Activated naive CD8-positive, alpha-beta T cell treated with anti-CD3 and anti-CD28 coated beads for 36 hours (primary cell): ENCODE measurements around the gene NAV2. TPM values are rescaled to one million over a fixed set of nuclear protein-coding genes. Genes with fewer than 3 reads are reported as not detected.
"Not testable (repeated sequence)": the region's sequence is repeated elsewhere in the genome, so short reads cannot be mapped to it uniquely, and the experiment has no call there.

ENCODE experiments used
- DNase-seq: peaks from one replicate; pipeline ENCODE4 v3.0.0; 2021
- H3K27ac Mint-ChIP-seq: one replicate; pipeline ENCODE4 v1.8.0; 2022; ENCODE audit warnings: mild to moderate bottlenecking, moderate library complexity, mixed read lengths
- H3K27me3 Mint-ChIP-seq: one replicate; pipeline ENCODE4 v1.8.0; 2022; ENCODE audit warnings: mild to moderate bottlenecking, mixed read lengths
- H3K36me3 Mint-ChIP-seq: one replicate; pipeline ENCODE4 v1.8.0; 2021; ENCODE audit warnings: mild to moderate bottlenecking, mixed read lengths
- H3K4me1 Mint-ChIP-seq: one replicate; pipeline ENCODE4 v1.8.0; 2021; ENCODE audit warnings: mixed read lengths
- H3K4me3 Mint-ChIP-seq: one replicate; pipeline ENCODE4 v1.8.0; 2022; ENCODE audit warnings: mild to moderate bottlenecking, moderate library complexity, mixed read lengths
- H3K9me3 Mint-ChIP-seq: one replicate; pipeline ENCODE4 v1.8.0; 2022; ENCODE audit warnings: mixed read lengths
- total RNA-seq, 2 experiments: library from RNA; stranded (reverse); gene quantifications; one replicate each; pipeline ENCODE4 v1.2.3, GENCODE V29; 2021

The NAV2 gene
- total RNA-seq, 2 experiments from 2014 or later, result 0.14 to 0.20 TPM

- Mint-ChIP-seq H3K27me3 (peaks cover 25% of the 10 kb centered on the region), H3K4me3 (no peak overlapping the region), H3K36me3 (no peaks in the 10 kb centered on the region), H3K4me1 (peaks cover 12% of the 10 kb centered on the region), H3K27ac (no peak overlapping the region), H3K9me3 (no peaks in the 10 kb centered on the region)
- DNase-seq, result no peak
These were observed 235.0 kb downstream of the NAV2 start for GRCh38 chr11:19947537-19948114.

- H3K36me3 Mint-ChIP-seq, result no peaks in the 10 kb centered on the region
- H3K4me3 Mint-ChIP-seq, result no peak overlapping the region
- DNase-seq, result no peak
- no peak overlapping the region for H3K27ac Mint-ChIP-seq
- no peaks in the 10 kb centered on the region for H3K9me3 Mint-ChIP-seq
- peaks cover 14% of the 10 kb centered on the region for H3K4me1 Mint-ChIP-seq
- peaks cover 28% of the 10 kb centered on the region for H3K27me3 Mint-ChIP-seq
These were observed 237.0 kb downstream of the NAV2 start for GRCh38 chr11:19949606-19950005.

- H3K4me1 Mint-ChIP-seq, result peaks cover 14% of the 10 kb centered on the region
- H3K4me3 Mint-ChIP-seq, result peak overlapping the region; percentile 30
- no peaks in the 10 kb centered on the region for H3K9me3 Mint-ChIP-seq
- H3K27me3 Mint-ChIP-seq, result peaks cover 16% of the 10 kb centered on the region
- DNase-seq, result no peak
- H3K27ac Mint-ChIP-seq, result no peak overlapping the region
- H3K36me3 Mint-ChIP-seq, result no peaks in the 10 kb centered on the region
These were observed 239.0 kb downstream of the NAV2 start for GRCh38 chr11:19951558-19952115.

GRCh38 chr11:19952116-19952605 is 239.5 kb downstream of the NAV2 start:
- peaks cover 14% of the 10 kb centered on the region for H3K4me1 Mint-ChIP-seq
- peaks cover 14% of the 10 kb centered on the region for H3K27me3 Mint-ChIP-seq
- no peak overlapping the region for H3K4me3 Mint-ChIP-seq
- DNase-seq, result no peak
- no peaks in the 10 kb centered on the region for H3K36me3 Mint-ChIP-seq
- H3K27ac Mint-ChIP-seq, result no peak overlapping the region
- H3K9me3 Mint-ChIP-seq, result no peaks in the 10 kb centered on the region

- H3K4me3 Mint-ChIP-seq, result no peak overlapping the region
- DNase-seq, result no peak
- H3K27me3 Mint-ChIP-seq, result peaks cover 14% of the 10 kb centered on the region
- H3K36me3 Mint-ChIP-seq, result no peaks in the 10 kb centered on the region
- no peak overlapping the region for H3K27ac Mint-ChIP-seq
- no peaks in the 10 kb centered on the region for H3K9me3 Mint-ChIP-seq
- H3K4me1 Mint-ChIP-seq, result peaks cover 14% of the 10 kb centered on the region
These were observed 240.3 kb downstream of the NAV2 start for GRCh38 chr11:19952911-19953310.

- no peak overlapping the region for H3K4me3 Mint-ChIP-seq
- peaks cover 14% of the 10 kb centered on the region for H3K27me3 Mint-ChIP-seq
- no peaks in the 10 kb centered on the region for H3K9me3 Mint-ChIP-seq
- peaks cover 14% of the 10 kb centered on the region for H3K4me1 Mint-ChIP-seq
- no peak for DNase-seq
- no peak overlapping the region for H3K27ac Mint-ChIP-seq
- H3K36me3 Mint-ChIP-seq, result no peaks in the 10 kb centered on the region
These were observed 240.7 kb downstream of the NAV2 start for GRCh38 chr11:19953336-19953735.

GRCh38 chr11:19953909-19954308 is 241.3 kb downstream of the NAV2 start:
- Mint-ChIP-seq H3K27ac (no peak overlapping the region), H3K27me3 (peaks cover 14% of the 10 kb centered on the region), H3K4me3 (no peak overlapping the region), H3K9me3 (no peaks in the 10 kb centered on the region), H3K4me1 (peaks cover 14% of the 10 kb centered on the region), H3K36me3 (no peaks in the 10 kb centered on the region)
- DNase-seq, result no peak

GRCh38 chr11:19954899-19955298 is 242.3 kb downstream of the NAV2 start:
- no peaks in the 10 kb centered on the region for H3K36me3 Mint-ChIP-seq
- peaks cover 14% of the 10 kb centered on the region for H3K4me1 Mint-ChIP-seq
- H3K4me3 Mint-ChIP-seq, result no peak overlapping the region
- no peaks in the 10 kb centered on the region for H3K9me3 Mint-ChIP-seq
- no peak for DNase-seq
- H3K27ac Mint-ChIP-seq, result no peak overlapping the region
- H3K27me3 Mint-ChIP-seq, result peaks cover 14% of the 10 kb centered on the region

GRCh38 chr11:19955660-19956059 is 243.0 kb downstream of the NAV2 start:
- no peaks in the 10 kb centered on the region for H3K9me3 Mint-ChIP-seq
- H3K27me3 Mint-ChIP-seq, result peaks cover 14% of the 10 kb centered on the region
- no peaks in the 10 kb centered on the region for H3K36me3 Mint-ChIP-seq
- H3K27ac Mint-ChIP-seq, result no peak overlapping the region
- H3K4me1 Mint-ChIP-seq, result peaks cover 14% of the 10 kb centered on the region
- no peak overlapping the region for H3K4me3 Mint-ChIP-seq
- no peak for DNase-seq

- peaks cover 11% of the 10 kb centered on the region for H3K4me1 Mint-ChIP-seq
- H3K27me3 Mint-ChIP-seq, result peaks cover 14% of the 10 kb centered on the region
These were observed 243.6 kb downstream of the NAV2 start for GRCh38 chr11:19956228-19956627.

GRCh38 chr11:19957294-19957943 is 244.8 kb downstream of the NAV2 start:
- Mint-ChIP-seq H3K4me3 (no peak overlapping the region), H3K36me3 (no peaks in the 10 kb centered on the region), H3K27me3 (peaks cover 12% of the 10 kb centered on the region), H3K27ac (no peak overlapping the region), H3K4me1 (peaks cover 2% of the 10 kb centered on the region), H3K9me3 (no peaks in the 10 kb centered on the region)
- DNase-seq, result no peak

More at GRCh38 chr11:19956228-19956627, 243.6 kb downstream of the NAV2 start:
- no peak overlapping the region for H3K27ac Mint-ChIP-seq
- DNase-seq, result no peak
- no peaks in the 10 kb centered on the region for H3K9me3 Mint-ChIP-seq
- no peaks in the 10 kb centered on the region for H3K36me3 Mint-ChIP-seq
- no peak overlapping the region for H3K4me3 Mint-ChIP-seq

GRCh38 chr11:19958204-19958603 is 245.6 kb downstream of the NAV2 start:
- no peaks in the 10 kb centered on the region for H3K9me3 Mint-ChIP-seq
- H3K4me1 Mint-ChIP-seq, result peaks cover 8% of the 10 kb centered on the region
- peaks cover 4% of the 10 kb centered on the region for H3K27me3 Mint-ChIP-seq
- no peaks in the 10 kb centered on the region for H3K36me3 Mint-ChIP-seq
- H3K4me3 Mint-ChIP-seq, result no peak overlapping the region
- no peak for DNase-seq
- H3K27ac Mint-ChIP-seq, result no peak overlapping the region

GRCh38 chr11:19959210-19959609 is 246.6 kb downstream of the NAV2 start:
- Mint-ChIP-seq H3K36me3 (no peaks in the 10 kb centered on the region), H3K27ac (no peak overlapping the region), H3K4me3 (no peak overlapping the region), H3K27me3 (peaks cover 4% of the 10 kb centered on the region), H3K9me3 (no peaks in the 10 kb centered on the region), H3K4me1 (peaks cover 16% of the 10 kb centered on the region)
- no peak for DNase-seq

- peaks cover 4% of the 10 kb centered on the region for H3K27me3 Mint-ChIP-seq
- H3K36me3 Mint-ChIP-seq, result no peaks in the 10 kb centered on the region
- H3K4me3 Mint-ChIP-seq, result no peak overlapping the region
- H3K27ac Mint-ChIP-seq, result no peak overlapping the region
- H3K4me1 Mint-ChIP-seq, result peaks cover 17% of the 10 kb centered on the region
- DNase-seq, result no peak
- no peaks in the 10 kb centered on the region for H3K9me3 Mint-ChIP-seq
These were observed 247.0 kb downstream of the NAV2 start for GRCh38 chr11:19959648-19960059.

- not testable (repeated sequence) for DNase-seq, H3K4me3 Mint-ChIP-seq, H3K9me3 Mint-ChIP-seq, H3K36me3 Mint-ChIP-seq, H3K27me3 Mint-ChIP-seq, H3K27ac Mint-ChIP-seq
- H3K4me1 Mint-ChIP-seq, result peaks cover 17% of the 10 kb centered on the region
These were observed 247.8 kb downstream of the NAV2 start for GRCh38 chr11:19960410-19960809.

- H3K36me3 Mint-ChIP-seq, result no peaks in the 10 kb centered on the region
- peaks cover 10% of the 10 kb centered on the region for H3K27me3 Mint-ChIP-seq
- DNase-seq, result no peak
- H3K9me3 Mint-ChIP-seq, result no peaks in the 10 kb centered on the region
- peaks cover 17% of the 10 kb centered on the region for H3K4me1 Mint-ChIP-seq
- H3K4me3 Mint-ChIP-seq, result no peak overlapping the region
- H3K27ac Mint-ChIP-seq, result no peak overlapping the region
These were observed 248.6 kb downstream of the NAV2 start for GRCh38 chr11:19961225-19961624.
